Suppressor macrophage (primary cell): ENCODE results near the gene SPINK4.

Source experiments
- DNase-seq, 4 experiments: peaks; one replicate each; pipeline ENCODE4 v3.0.0-alpha.2; 2020 to 2022

Gene SPINK4

GRCh38 chr9:33293782-33294181, 53.8 kb downstream of the SPINK4 start:
- no peak for DNase-seq

GRCh38 chr9:33294670-33295432, 54.9 kb downstream of the SPINK4 start:
- no peak for DNase-seq

GRCh38 chr9:33295571-33295970, 55.6 kb downstream of the SPINK4 start:
- DNase-seq, result no peak

- peak; percentile 81 to 92 (median 90) for DNase-seq
These were observed 57.5 kb downstream of the SPINK4 start for GRCh38 chr9:33297432-33297831.
